ENCODE results near the gene SULT1C4. TPM values are rescaled to one million over a fixed set of nuclear protein-coding genes. Genes with fewer than 3 reads are reported as not detected.

SULT1C4 gene
- total RNA-seq, 1 donor from 2014 or later = 7.0 TPM

- no peak for DNase-seq (ENCODE audit: extremely low spot score, unreplicated experiment)
- Mint-ChIP-seq H3K36me3 (ENCODE audit: unreplicated experiment) (peaks cover 8% of the 10 kb centered on the region), H3K9me3 (ENCODE audit: unreplicated experiment) (peaks cover 12% of the 10 kb centered on the region), H3K27ac (ENCODE audit: unreplicated experiment) (peak overlapping the region; percentile 33), H3K4me1 (ENCODE audit: unreplicated experiment) (peaks cover 22% of the 10 kb centered on the region), H3K4me3 (ENCODE audit: unreplicated experiment) (no peak overlapping the region), H3K27me3 (ENCODE audit: unreplicated experiment) (no peaks in the 10 kb centered on the region)
- TF ChIP-seq, protein P1, sequence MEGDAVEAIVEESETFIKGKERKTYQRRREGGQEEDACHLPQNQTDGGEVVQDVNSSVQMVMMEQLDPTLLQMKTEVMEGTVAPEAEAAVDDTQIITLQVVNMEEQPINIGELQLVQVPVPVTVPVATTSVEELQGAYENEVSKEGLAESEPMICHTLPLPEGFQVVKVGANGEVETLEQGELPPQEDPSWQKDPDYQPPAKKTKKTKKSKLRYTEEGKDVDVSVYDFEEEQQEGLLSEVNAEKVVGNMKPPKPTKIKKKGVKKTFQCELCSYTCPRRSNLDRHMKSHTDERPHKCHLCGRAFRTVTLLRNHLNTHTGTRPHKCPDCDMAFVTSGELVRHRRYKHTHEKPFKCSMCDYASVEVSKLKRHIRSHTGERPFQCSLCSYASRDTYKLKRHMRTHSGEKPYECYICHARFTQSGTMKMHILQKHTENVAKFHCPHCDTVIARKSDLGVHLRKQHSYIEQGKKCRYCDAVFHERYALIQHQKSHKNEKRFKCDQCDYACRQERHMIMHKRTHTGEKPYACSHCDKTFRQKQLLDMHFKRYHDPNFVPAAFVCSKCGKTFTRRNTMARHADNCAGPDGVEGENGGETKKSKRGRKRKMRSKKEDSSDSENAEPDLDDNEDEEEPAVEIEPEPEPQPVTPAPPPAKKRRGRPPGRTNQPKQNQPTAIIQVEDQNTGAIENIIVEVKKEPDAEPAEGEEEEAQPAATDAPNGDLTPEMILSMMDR (IDR thresholded peaks at IDR 0.05) = no peak
These were observed 10.3 kb downstream of the SULT1C4 start for GRCh38 chr2:108388045-108388444.

- Mint-ChIP-seq H3K27ac (ENCODE audit: unreplicated experiment) (no peak overlapping the region), H3K4me1 (ENCODE audit: unreplicated experiment) (peaks cover 18% of the 10 kb centered on the region), H3K27me3 (ENCODE audit: unreplicated experiment) (no peaks in the 10 kb centered on the region), H3K36me3 (ENCODE audit: unreplicated experiment) (peaks cover 7% of the 10 kb centered on the region), H3K4me3 (ENCODE audit: unreplicated experiment) (no peak overlapping the region), H3K9me3 (ENCODE audit: unreplicated experiment) (peaks cover 16% of the 10 kb centered on the region)
- DNase-seq (ENCODE audit: extremely low spot score, unreplicated experiment) = no peak
- TF ChIP-seq, protein P1 (IDR thresholded peaks at IDR 0.05) = no peak
These were observed 12.6 kb downstream of the SULT1C4 start for GRCh38 chr2:108390340-108390739.

- Mint-ChIP-seq H3K36me3 (ENCODE audit: unreplicated experiment) (peaks cover 7% of the 10 kb centered on the region), H3K27me3 (ENCODE audit: unreplicated experiment) (no peaks in the 10 kb centered on the region), H3K27ac (ENCODE audit: unreplicated experiment) (no peak overlapping the region), H3K4me1 (ENCODE audit: unreplicated experiment) (peaks cover 13% of the 10 kb centered on the region), H3K4me3 (ENCODE audit: unreplicated experiment) (no peak overlapping the region), H3K9me3 (ENCODE audit: unreplicated experiment) (peaks cover 16% of the 10 kb centered on the region)
- TF ChIP-seq, protein P1 (IDR thresholded peaks at IDR 0.05) = no peak
- DNase-seq (ENCODE audit: extremely low spot score, unreplicated experiment) = no peak
These were observed 14.3 kb downstream of the SULT1C4 start for GRCh38 chr2:108392029-108392428.

DNA sequence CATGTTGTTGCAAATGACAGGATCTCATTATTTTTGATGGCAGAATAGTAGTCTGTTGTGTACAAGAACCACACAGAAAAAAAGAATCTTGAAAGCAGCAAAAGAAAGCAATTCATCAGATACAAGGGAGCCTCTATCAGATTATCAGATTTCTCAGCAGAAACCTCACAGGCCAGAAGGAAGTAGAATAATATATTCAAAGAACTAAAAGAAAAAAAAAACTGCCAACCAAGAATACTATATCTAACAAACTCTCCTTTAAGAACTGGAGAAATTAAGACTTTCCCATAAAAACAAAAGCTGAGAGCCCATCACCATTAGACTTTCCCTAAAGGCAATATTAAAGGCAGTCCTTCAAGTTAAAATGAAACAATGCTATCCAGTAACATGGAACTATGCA is 15.4 kb downstream of the SULT1C4 start:
- TF ChIP-seq, protein P1 (IDR thresholded peaks at IDR 0.05) = no peak
- no peak overlapping the region for H3K27ac Mint-ChIP-seq (ENCODE audit: unreplicated experiment)
- H3K27me3 Mint-ChIP-seq (ENCODE audit: unreplicated experiment) = no peaks in the 10 kb centered on the region
- peaks cover 16% of the 10 kb centered on the region for H3K9me3 Mint-ChIP-seq (ENCODE audit: unreplicated experiment)
- H3K4me3 Mint-ChIP-seq (ENCODE audit: unreplicated experiment) = no peak overlapping the region
- DNase-seq (ENCODE audit: extremely low spot score, unreplicated experiment) = no peak
- peaks cover 6% of the 10 kb centered on the region for H3K4me1 Mint-ChIP-seq (ENCODE audit: unreplicated experiment)
- peaks cover 6% of the 10 kb centered on the region for H3K36me3 Mint-ChIP-seq (ENCODE audit: unreplicated experiment)

DNA sequence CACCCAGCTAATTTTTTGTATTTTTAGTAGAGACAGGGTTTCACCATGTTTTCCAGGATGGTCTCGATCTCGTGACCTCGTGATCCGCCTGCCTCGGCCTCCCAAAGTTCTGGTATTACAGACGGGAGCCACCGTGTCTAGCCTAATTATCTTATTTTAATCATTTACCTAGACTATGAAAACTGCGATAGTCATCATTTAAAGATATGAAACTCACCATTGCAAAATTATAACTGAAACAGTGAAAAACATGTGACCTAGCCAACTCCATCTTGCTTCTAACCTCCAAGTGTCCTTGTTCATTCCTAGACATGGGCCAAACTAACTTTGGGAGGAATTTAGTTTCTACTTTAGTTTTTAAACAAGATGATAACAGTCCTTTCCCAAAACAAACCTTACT is 17.4 kb downstream of the SULT1C4 start:
- peaks cover 20% of the 10 kb centered on the region for H3K9me3 Mint-ChIP-seq (ENCODE audit: unreplicated experiment)
- H3K36me3 Mint-ChIP-seq (ENCODE audit: unreplicated experiment) = peaks cover 12% of the 10 kb centered on the region
- no peaks in the 10 kb centered on the region for H3K4me1 Mint-ChIP-seq (ENCODE audit: unreplicated experiment)
- TF ChIP-seq, protein P1 (IDR thresholded peaks at IDR 0.05) = no peak
- H3K27me3 Mint-ChIP-seq (ENCODE audit: unreplicated experiment) = no peaks in the 10 kb centered on the region
- no peak overlapping the region for H3K27ac Mint-ChIP-seq (ENCODE audit: unreplicated experiment)
- no peak for DNase-seq (ENCODE audit: extremely low spot score, unreplicated experiment)
- no peak overlapping the region for H3K4me3 Mint-ChIP-seq (ENCODE audit: unreplicated experiment)
